ENCODE data around the gene MORC2. TPM values are rescaled to one million over a fixed set of nuclear protein-coding genes. Genes with fewer than 3 reads are reported as not detected.

The MORC2 gene
- total and polyA plus RNA-seq, 9 of the 15 experiments (the other 6 are each of a cell fraction or from before 2014, with no cell fraction given) = 3.3 to 34.7 (median 16.7) TPM

- POLR2A ChIA-PET = no interaction called here
- H3K4me2 ChIP-seq (ENCODE audit: insufficient read depth, low read length) = no peak overlapping the region
- H3K9me1 ChIP-seq (ENCODE audit: control insufficient read depth, insufficient read depth, low read length) = no peaks in the 10 kb centered on the region
- no peaks in the 10 kb centered on the region for H3K9me3 ChIP-seq (replicated peaks; ENCODE audit: control insufficient read depth, insufficient read depth, low read depth, low read length)
- no peak overlapping the region for H3K27ac ChIP-seq (ENCODE audit: extremely low read depth, low read depth, low read length)
- BruUV-seq (replicated peaks) = no TSS peak
- H3K4me3 ChIP-seq = no peak overlapping the region
- H3K9ac ChIP-seq (ENCODE audit: insufficient read depth in 1 of 2, low read depth in 2 of 2, low read length in 2 of 2) = no peak overlapping the region
- WGBS (ENCODE audit: insufficient coverage, low coverage, missing lambda C conversion rate) = 12% methylated on average over 6 of the region's 7 CpGs
- no peaks in the 10 kb centered on the region for H4K20me1 ChIP-seq (replicated peaks; ENCODE audit: control insufficient read depth, insufficient read depth, low read length)
- DNase-seq (ENCODE audit: extremely low read depth in 1 of 4, low spot score in 3 of 4) = no peak
- H3K27me3 ChIP-seq (ENCODE audit: control insufficient read depth in 2 of 2, insufficient read depth in 2 of 2, low read length in 2 of 2) = no peaks in the 10 kb centered on the region
- H3K4me1 ChIP-seq (replicated peaks in 1 of 2; ENCODE audit: control insufficient read depth in 2 of 2, insufficient read depth in 2 of 2, low read length in 2 of 2) = no peaks in the 10 kb centered on the region
- H3K79me2 ChIP-seq (ENCODE audit: control insufficient read depth, insufficient read depth, low read length) = no peaks in the 10 kb centered on the region
- ATAC-seq = no peak
- CTCF ChIA-PET (ENCODE audit: low intra/inter-chr PET ratio) = no interaction called here
- no peak overlapping the region for H2AFZ ChIP-seq (ENCODE audit: low read depth, low read length)
- FAIRE-seq = no peak
- no peaks in the 10 kb centered on the region for H3K36me3 ChIP-seq (ENCODE audit: control insufficient read depth, insufficient read depth, low read length)
- in situ Hi-C loops (cut with MboI) = no loop called here
- intact Hi-C loops (cut with micrococcal nuclease) = no loop called here
- TF ChIP-seq, protein P1, sequence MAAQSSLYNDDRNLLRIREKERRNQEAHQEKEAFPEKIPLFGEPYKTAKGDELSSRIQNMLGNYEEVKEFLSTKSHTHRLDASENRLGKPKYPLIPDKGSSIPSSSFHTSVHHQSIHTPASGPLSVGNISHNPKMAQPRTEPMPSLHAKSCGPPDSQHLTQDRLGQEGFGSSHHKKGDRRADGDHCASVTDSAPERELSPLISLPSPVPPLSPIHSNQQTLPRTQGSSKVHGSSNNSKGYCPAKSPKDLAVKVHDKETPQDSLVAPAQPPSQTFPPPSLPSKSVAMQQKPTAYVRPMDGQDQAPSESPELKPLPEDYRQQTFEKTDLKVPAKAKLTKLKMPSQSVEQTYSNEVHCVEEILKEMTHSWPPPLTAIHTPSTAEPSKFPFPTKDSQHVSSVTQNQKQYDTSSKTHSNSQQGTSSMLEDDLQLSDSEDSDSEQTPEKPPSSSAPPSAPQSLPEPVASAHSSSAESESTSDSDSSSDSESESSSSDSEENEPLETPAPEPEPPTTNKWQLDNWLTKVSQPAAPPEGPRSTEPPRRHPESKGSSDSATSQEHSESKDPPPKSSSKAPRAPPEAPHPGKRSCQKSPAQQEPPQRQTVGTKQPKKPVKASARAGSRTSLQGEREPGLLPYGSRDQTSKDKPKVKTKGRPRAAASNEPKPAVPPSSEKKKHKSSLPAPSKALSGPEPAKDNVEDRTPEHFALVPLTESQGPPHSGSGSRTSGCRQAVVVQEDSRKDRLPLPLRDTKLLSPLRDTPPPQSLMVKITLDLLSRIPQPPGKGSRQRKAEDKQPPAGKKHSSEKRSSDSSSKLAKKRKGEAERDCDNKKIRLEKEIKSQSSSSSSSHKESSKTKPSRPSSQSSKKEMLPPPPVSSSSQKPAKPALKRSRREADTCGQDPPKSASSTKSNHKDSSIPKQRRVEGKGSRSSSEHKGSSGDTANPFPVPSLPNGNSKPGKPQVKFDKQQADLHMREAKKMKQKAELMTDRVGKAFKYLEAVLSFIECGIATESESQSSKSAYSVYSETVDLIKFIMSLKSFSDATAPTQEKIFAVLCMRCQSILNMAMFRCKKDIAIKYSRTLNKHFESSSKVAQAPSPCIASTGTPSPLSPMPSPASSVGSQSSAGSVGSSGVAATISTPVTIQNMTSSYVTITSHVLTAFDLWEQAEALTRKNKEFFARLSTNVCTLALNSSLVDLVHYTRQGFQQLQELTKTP (IDR thresholded peaks at IDR 0.05; ENCODE audit: low read depth in 1 of 2, partially characterized antibody in 2 of 2) = no peak
- no peak for TF ChIP-seq HOXB6 (CRISPR knock-in tag; IDR thresholded peaks at IDR 0.05; ENCODE audit: borderline replicate concordance)
- TF ChIP-seq CUX1 (CRISPR knock-in tag; IDR thresholded peaks at IDR 0.05) = no peak
- no peak for TF ChIP-seq ZNF165 (CRISPR knock-in tag; IDR thresholded peaks at IDR 0.05; ENCODE audit: borderline replicate concordance)
- TF ChIP-seq NR2C1 (IDR thresholded peaks at IDR 0.05) = no peak
- no peak for TF ChIP-seq NR2C1 (tag; IDR thresholded peaks at IDR 0.05)
- no peak for TF ChIP-seq ZNF23 (CRISPR knock-in tag; IDR thresholded peaks at IDR 0.05)
- TF ChIP-seq, protein P2, sequence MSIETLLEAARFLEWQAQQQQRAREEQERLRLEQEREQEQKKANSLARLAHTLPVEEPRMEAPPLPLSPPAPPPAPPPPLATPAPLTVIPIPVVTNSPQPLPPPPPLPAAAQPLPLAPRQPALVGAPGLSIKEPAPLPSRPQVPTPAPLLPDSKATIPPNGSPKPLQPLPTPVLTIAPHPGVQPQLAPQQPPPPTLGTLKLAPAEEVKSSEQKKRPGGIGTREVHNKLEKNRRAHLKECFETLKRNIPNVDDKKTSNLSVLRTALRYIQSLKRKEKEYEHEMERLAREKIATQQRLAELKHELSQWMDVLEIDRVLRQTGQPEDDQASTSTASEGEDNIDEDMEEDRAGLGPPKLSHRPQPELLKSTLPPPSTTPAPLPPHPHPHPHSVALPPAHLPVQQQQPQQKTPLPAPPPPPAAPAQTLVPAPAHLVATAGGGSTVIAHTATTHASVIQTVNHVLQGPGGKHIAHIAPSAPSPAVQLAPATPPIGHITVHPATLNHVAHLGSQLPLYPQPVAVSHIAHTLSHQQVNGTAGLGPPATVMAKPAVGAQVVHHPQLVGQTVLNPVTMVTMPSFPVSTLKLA (conservative IDR thresholded peaks at IDR 0.05) = no peak
- TF ChIP-seq EHMT2 (IDR thresholded peaks at IDR 0.05) = no peak
- no peak for TF ChIP-seq RBM22 (IDR thresholded peaks at IDR 0.05; ENCODE audit: low read depth, low read length, poor library complexity, severe bottlenecking)
Observed at GRCh38 chr22:30918761-30919160, 49.8 kb downstream of the MORC2 start.

All from K562 (cell line).